Dermis microvascular lymphatic vessel endothelial cell (primary cell): ENCODE measurements around the gene USP11. TPM values are rescaled to one million over a fixed set of nuclear protein-coding genes. Genes with fewer than 3 reads are reported as not detected.

Experiments
- DNase-seq, 2 donors: peaks; one replicate each; pipeline versions ENCODE4 v3.0.0 to v3.0.0-alpha.2; 2010; ENCODE audit warnings: low read depth in 2 of 2
- total RNA-seq: library from RNA; depleted of rRNA; stranded (reverse); fragments of >200 nt; gene quantifications from 2 replicates; pipeline ENCODE4 v1.2.1, GENCODE V29; 2014

USP11 gene
- total RNA-seq, 1 donor from 2014 or later: 23.5 TPM

GRCh38 chrX:47202877-47203276, 29.9 kb upstream of the USP11 start:
- DNase-seq: no peak

- DNase-seq: no peak
Measured at GRCh38 chrX:47204970-47205369, 27.8 kb upstream of the USP11 start.

- DNase-seq: no peak
Measured at GRCh38 chrX:47206316-47206715, 26.5 kb upstream of the USP11 start.

GRCh38 chrX:47208108-47208507, 24.7 kb upstream of the USP11 start:
- DNase-seq: no peak

- no peak for DNase-seq
Measured at GRCh38 chrX:47209508-47210238, 23.1 kb upstream of the USP11 start.

GRCh38 chrX:47210661-47211425, 22.0 kb upstream of the USP11 start:
- no peak for DNase-seq

GRCh38 chrX:47212381-47213293, 20.2 kb upstream of the USP11 start:
- DNase-seq: no peak

GRCh38 chrX:47214435-47215077, 18.3 kb upstream of the USP11 start:
- no peak for DNase-seq

- DNase-seq: no peak
Measured at GRCh38 chrX:47215291-47215900, 17.4 kb upstream of the USP11 start.

GRCh38 chrX:47216393-47216925, 16.4 kb upstream of the USP11 start:
- DNase-seq: no peak

- peak; percentile 51 to 57 for DNase-seq
Measured at GRCh38 chrX:47217121-47217851, 15.5 kb upstream of the USP11 start.

GRCh38 chrX:47217852-47218279, 14.9 kb upstream of the USP11 start:
- peak; percentile 97 to 99 for DNase-seq

GRCh38 chrX:47218280-47218919, 14.4 kb upstream of the USP11 start, which contains the start of gene CDK16:
CDK16 (plus strand) TSS chrX:47218681; CDS start chrX:47223558, 4,877 bp downstream.
- DNase-seq: peak; percentile 78 to 82

GRCh38 chrX:47218920-47219815, 13.6 kb upstream of the USP11 start:
- DNase-seq: peak in 1 of 2 donors; percentile 17

GRCh38 chrX:47221756-47222155, 11.1 kb upstream of the USP11 start:
- DNase-seq: no peak

- DNase-seq: no peak
Measured at GRCh38 chrX:47222751-47223350, 10.0 kb upstream of the USP11 start.

- DNase-seq: no peak
Measured at GRCh38 chrX:47223476-47224250, 9.1 kb upstream of the USP11 start.
